Neutrophil (primary cell): ENCODE results near the gene ZNF547.

ENCODE experiments used
- H3K27ac ChIP-seq: fragments of 200-600 bp; sonication (generic); 2 replicates; pipeline ENCODE4 v1.5.1; 2016; ENCODE audit warnings: mild to moderate bottlenecking, moderate library complexity
- H3K27me3 ChIP-seq: fragments of 200-600 bp; sonication (generic); 2 replicates; pipeline ENCODE4 v1.6.0; 2016; ENCODE audit warnings: mild to moderate bottlenecking
- H3K36me3 ChIP-seq: fragments of 200-600 bp; sonication (generic); 2 replicates; pipeline ENCODE4 v1.5.1; 2017
- H3K4me1 ChIP-seq, 2 experiments: fragments of 200-600 bp in 1 of 2; sonication (generic) in 1 of 2; 1 replicate in 1 of 2; 2 replicates in 1 of 2; pipeline versions ENCODE4 v1.5.1 to v1.6.1; 2013 to 2016; ENCODE audit warnings: low read depth in 1 of 2, low read length in 1 of 2, mild to moderate bottlenecking in 1 of 2, moderate library complexity in 1 of 2; ENCODE audit not compliant: control insufficient read depth in 1 of 2, insufficient read depth in 1 of 2
- H3K4me3 ChIP-seq, 2 experiments: fragments of 200-600 bp in 1 of 2; sonication (generic) in 1 of 2; 1 replicate in 1 of 2; 2 replicates in 1 of 2; pipeline ENCODE4 v1.5.1; 2013 to 2016; ENCODE audit warnings: low read depth in 1 of 2, low read length in 1 of 2, mild to moderate bottlenecking in 1 of 2, moderate library complexity in 1 of 2
- H3K9me3 ChIP-seq: fragments of 200-600 bp; sonication (generic); 2 replicates; pipeline ENCODE4 v1.5.1; 2016
- TF ChIP-seq, protein P1 (sequence below): fragments of 200-600 bp; sonication (generic); IDR thresholded peaks from 2 replicates; pipeline ENCODE4 v1.5.1; 2016; ENCODE audit warnings: antibody characterized with exemption

The ZNF547 gene

DNA sequence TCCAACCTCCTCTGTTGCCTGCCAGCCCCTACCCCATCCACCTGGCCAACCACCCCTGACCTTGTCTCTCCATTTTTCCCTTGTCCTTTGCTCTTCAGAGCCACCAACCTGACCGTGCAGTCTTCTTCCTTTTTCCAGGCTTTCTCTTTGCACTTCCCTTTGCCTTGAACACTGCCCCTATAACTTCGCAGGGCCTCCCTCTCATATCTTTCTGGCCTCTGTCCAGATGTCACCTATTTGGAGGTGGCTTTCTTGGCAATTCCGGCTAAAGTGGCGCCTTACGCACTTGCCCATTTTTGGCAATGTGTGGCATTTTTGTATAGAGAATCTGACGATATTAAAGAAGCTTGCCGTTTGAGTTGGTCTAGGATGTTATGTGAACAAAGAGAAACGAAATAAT is 42.2 kb upstream of the ZNF547 start:
- peak overlapping the region; percentile 81 for H3K27ac ChIP-seq
- TF ChIP-seq, protein P1, sequence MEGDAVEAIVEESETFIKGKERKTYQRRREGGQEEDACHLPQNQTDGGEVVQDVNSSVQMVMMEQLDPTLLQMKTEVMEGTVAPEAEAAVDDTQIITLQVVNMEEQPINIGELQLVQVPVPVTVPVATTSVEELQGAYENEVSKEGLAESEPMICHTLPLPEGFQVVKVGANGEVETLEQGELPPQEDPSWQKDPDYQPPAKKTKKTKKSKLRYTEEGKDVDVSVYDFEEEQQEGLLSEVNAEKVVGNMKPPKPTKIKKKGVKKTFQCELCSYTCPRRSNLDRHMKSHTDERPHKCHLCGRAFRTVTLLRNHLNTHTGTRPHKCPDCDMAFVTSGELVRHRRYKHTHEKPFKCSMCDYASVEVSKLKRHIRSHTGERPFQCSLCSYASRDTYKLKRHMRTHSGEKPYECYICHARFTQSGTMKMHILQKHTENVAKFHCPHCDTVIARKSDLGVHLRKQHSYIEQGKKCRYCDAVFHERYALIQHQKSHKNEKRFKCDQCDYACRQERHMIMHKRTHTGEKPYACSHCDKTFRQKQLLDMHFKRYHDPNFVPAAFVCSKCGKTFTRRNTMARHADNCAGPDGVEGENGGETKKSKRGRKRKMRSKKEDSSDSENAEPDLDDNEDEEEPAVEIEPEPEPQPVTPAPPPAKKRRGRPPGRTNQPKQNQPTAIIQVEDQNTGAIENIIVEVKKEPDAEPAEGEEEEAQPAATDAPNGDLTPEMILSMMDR = no peak
- H3K27me3 ChIP-seq = peaks cover 29% of the 10 kb centered on the region
- H3K9me3 ChIP-seq = peaks cover 9% of the 10 kb centered on the region
- peaks cover 20% of the 10 kb centered on the region for H3K36me3 ChIP-seq
- peaks cover 15 to 21% of the 10 kb centered on the region in 2 experiments for H3K4me1 ChIP-seq
- H3K4me3 ChIP-seq = peak overlapping the region; percentile 77 to 81

DNA sequence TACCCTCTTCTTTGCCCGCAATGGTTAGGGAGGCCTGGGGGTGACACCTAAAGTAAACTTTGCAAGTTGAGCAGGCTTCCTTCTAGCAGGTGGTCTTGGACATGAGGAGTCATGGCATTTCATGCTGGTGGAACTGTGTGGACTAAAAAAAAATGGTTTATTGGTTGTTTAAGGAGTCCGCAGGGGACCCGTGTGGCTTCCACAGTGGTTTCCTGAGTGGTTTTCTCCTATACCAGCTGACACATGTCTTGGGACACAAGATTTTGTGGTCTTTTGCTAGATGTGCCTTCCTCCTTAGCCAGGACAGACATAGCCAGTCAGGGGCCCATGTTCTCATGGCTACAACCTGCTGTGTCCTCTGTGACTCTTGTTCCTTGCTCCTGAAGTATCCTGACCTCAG is 41.6 kb upstream of the ZNF547 start:
- Histone ChIP-seq H3K4me3 (no peak overlapping the region), H3K4me1 (peaks cover 15 to 21% of the 10 kb centered on the region in 2 experiments), H3K27me3 (peaks cover 22% of the 10 kb centered on the region), H3K36me3 (peaks cover 24% of the 10 kb centered on the region), H3K27ac (no peak overlapping the region), H3K9me3 (peaks cover 9% of the 10 kb centered on the region)
- TF ChIP-seq, protein P1 = no peak

DNA sequence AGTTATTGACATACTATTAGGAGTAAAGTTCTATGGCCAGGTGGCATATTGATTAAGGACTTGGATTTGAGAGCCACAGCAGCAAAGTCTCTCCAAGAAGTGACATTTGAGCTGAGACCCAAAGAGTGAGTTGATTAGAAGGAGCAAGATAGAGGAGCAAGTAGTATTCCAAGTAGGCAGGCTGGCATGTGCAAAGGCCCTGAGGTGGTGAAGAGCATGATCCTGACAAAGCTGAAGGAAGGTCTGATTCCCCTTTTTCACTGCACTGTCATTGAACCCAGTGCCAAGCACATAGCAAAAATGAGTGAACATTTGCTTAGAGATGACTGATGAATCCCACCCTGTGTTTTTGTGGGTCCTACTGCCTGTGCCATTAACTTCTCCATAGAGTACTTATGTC is 38.4 kb upstream of the ZNF547 start:
- H3K4me1 ChIP-seq = peaks cover 15 to 17% of the 10 kb centered on the region in 2 experiments
- H3K4me3 ChIP-seq = no peak overlapping the region
- H3K36me3 ChIP-seq = peaks cover 38% of the 10 kb centered on the region
- peaks cover 5% of the 10 kb centered on the region for H3K9me3 ChIP-seq
- no peak overlapping the region for H3K27ac ChIP-seq
- H3K27me3 ChIP-seq = no peaks in the 10 kb centered on the region
- TF ChIP-seq, protein P1 = no peak

DNA sequence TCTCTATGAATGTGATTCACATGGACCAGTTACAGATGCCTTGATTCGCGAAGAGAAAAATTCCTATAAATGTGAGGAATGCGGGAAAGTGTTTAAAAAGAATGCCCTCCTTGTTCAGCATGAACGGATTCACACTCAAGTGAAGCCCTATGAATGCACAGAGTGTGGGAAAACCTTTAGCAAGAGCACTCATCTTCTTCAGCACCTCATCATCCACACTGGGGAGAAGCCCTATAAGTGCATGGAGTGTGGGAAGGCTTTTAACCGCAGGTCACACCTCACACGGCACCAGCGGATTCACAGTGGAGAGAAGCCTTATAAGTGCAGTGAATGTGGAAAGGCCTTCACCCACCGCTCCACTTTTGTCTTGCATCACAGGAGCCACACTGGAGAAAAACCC is 35.4 kb upstream of the ZNF547 start:
- H3K4me3 ChIP-seq = no peak overlapping the region
- peaks cover 5% of the 10 kb centered on the region for H3K9me3 ChIP-seq
- no peaks in the 10 kb centered on the region for H3K4me1 ChIP-seq
- H3K27ac ChIP-seq = no peak overlapping the region
- TF ChIP-seq, protein P1 = no peak
- H3K27me3 ChIP-seq = no peaks in the 10 kb centered on the region
- peaks cover 38% of the 10 kb centered on the region for H3K36me3 ChIP-seq

DNA sequence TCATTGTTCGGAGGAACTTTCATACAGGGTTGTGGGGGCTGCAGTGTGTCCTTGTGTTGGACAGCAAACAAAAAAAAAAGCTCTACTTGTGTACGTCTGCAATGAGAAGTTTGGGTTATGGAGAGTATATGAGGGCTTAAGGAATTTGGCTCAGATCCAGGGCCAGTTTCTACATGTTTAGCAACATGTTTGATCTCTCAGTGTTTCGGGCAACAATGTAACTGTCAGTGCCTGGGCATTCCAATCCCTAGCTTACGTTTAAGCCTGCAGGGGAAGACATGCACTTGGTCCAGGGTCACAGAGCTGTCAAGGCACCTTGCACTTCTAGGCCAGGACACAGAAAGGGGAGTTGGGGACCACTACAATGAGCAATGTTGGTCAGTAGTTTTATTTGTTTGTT is 29.2 kb upstream of the ZNF547 start:
- TF ChIP-seq, protein P1 = no peak
- H3K9me3 ChIP-seq = no peaks in the 10 kb centered on the region
- H3K27me3 ChIP-seq = no peaks in the 10 kb centered on the region
- no peak overlapping the region for H3K4me3 ChIP-seq
- no peak overlapping the region for H3K27ac ChIP-seq
- H3K36me3 ChIP-seq = no peaks in the 10 kb centered on the region
- no peaks in the 10 kb centered on the region for H3K4me1 ChIP-seq

DNA sequence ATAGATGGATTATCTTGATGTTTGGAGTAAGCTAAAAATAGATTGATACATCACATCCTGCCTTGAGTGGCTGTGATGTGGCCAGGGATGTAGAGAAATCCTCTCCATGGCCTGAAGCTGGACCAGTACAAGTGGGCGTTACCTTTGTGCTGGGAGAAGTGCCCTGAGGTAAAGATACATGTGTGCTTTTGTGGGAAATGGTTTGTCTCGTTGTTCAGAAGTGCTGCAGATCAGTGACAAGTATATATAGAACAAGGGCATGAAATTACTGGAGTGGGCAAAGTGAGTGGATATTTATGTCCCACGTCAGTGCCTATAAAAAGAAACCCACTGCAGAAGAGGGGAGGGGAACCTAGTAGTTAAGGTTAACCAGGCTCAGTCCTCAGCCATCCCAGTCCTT is 24.5 kb upstream of the ZNF547 start:
- H3K4me3 ChIP-seq = no peak overlapping the region
- H3K27me3 ChIP-seq = peaks cover 5% of the 10 kb centered on the region
- no peaks in the 10 kb centered on the region for H3K4me1 ChIP-seq
- TF ChIP-seq, protein P1 = no peak
- no peaks in the 10 kb centered on the region for H3K36me3 ChIP-seq
- H3K27ac ChIP-seq = no peak overlapping the region
- H3K9me3 ChIP-seq = no peaks in the 10 kb centered on the region
